ENCODE results near the gene RSAD2. TPM values are rescaled to one million over a fixed set of nuclear protein-coding genes. Genes with fewer than 3 reads are reported as not detected.

RSAD2 gene
- total and polyA plus RNA-seq, 2 donors (not counting 3 experiments of a cell fraction or from before 2014, with no cell fraction given) = 0.03 to 0.18 TPM

DNA sequence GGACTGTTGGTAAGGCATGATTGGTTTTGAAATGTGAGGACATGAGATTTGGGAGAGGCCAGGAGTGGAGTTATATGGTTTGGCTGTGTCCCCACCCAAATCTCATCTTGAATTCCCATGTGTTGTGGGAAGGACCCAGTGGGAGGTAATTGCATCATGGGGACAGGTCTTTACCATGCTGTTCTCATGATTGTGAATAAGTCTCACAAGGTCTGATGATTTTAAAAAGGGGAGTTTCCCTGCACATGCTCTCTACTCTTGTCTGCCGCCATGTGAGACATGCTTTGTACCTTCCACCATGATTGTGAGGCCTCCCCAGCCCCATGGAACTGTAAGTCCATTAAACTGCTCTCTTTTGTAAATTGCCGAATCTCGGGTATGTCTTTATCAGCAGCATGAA lies 17.3 kb upstream of the RSAD2 start:
- no peaks in the 10 kb centered on the region for H3K79me2 ChIP-seq (ENCODE audit: control insufficient read depth, insufficient read depth, low read length)
- no peaks in the 10 kb centered on the region for H3K9me1 ChIP-seq (replicated peaks; ENCODE audit: control insufficient read depth, extremely low read depth, insufficient read depth, low read length)
- POLR2A ChIA-PET = no interaction called here
- BruUV-seq (replicated peaks) = no TSS peak
- no peaks in the 10 kb centered on the region for H4K20me1 ChIP-seq (replicated peaks; ENCODE audit: control insufficient read depth, extremely low read depth, insufficient read depth, low read length)
- TF ChIP-seq CTCF (IDR thresholded peaks at IDR 0.05; ENCODE audit: extremely low read depth in 1 of 2, insufficient read depth in 1 of 2, low read depth in 1 of 2, low read length in 2 of 2) (no peak), FOS (IDR thresholded peaks at IDR 0.05; ENCODE audit: borderline replicate concordance, insufficient read depth, low read length) (no peak), MYC (IDR thresholded peaks at IDR 0.05; ENCODE audit: low read depth, low read length) (no peak), POLR2AphosphoS5 (IDR thresholded peaks at IDR 0.05; ENCODE audit: insufficient read depth, low read depth, low read length) (no peak), POLR2A (IDR thresholded peaks at IDR 0.05; ENCODE audit: low read depth, low read length) (no peak), EZH2 (IDR thresholded peaks at IDR 0.05; ENCODE audit: borderline replicate concordance, low read depth, low read length, severe bottlenecking) (no peak), JUN (IDR thresholded peaks at IDR 0.05; ENCODE audit: borderline replicate concordance, insufficient read depth, insufficient read length, low read depth) (no peak), GATA2 (IDR thresholded peaks at IDR 0.05; ENCODE audit: insufficient read depth, insufficient read length, low read depth, low read length) (no peak)
- TF ChIP-seq, protein P1, sequence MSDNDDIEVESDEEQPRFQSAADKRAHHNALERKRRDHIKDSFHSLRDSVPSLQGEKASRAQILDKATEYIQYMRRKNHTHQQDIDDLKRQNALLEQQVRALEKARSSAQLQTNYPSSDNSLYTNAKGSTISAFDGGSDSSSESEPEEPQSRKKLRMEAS (IDR thresholded peaks at IDR 0.05; ENCODE audit: insufficient read depth, insufficient read length) = no peak
- CTCF ChIA-PET = no interaction called here
- intact Hi-C loops (cut with micrococcal nuclease) = no loop called here
- no peak overlapping the region for H2AFZ ChIP-seq (ENCODE audit: low read depth, low read length)
- H3K9me3 ChIP-seq (replicated peaks; ENCODE audit: control insufficient read depth, insufficient read depth, low read length) = no peaks in the 10 kb centered on the region
- H3K27me3 ChIP-seq (ENCODE audit: control insufficient read depth in 2 of 2, insufficient read depth in 2 of 2, low read length in 2 of 2) = no peaks in the 10 kb centered on the region
- no peak overlapping the region for H3K27ac ChIP-seq (ENCODE audit: insufficient read depth, low read depth, low read length)
- no peak overlapping the region for H3K4me3 ChIP-seq (replicated peaks in 1 of 3; ENCODE audit: insufficient read depth in 1 of 3, low read depth in 1 of 3, low read length in 3 of 3)
- dilution Hi-C loops (cut with MboI; ENCODE audit: extremely low pct_ligation_motif_present, low sequenced_read_pairs) = no loop called here
- H3K4me1 ChIP-seq (ENCODE audit: control insufficient read depth, extremely low read depth, insufficient read depth, low read length) = no peaks in the 10 kb centered on the region
- FAIRE-seq = no peak
- H3K9ac ChIP-seq (replicated peaks; ENCODE audit: extremely low read depth, insufficient read depth, low read length) = no peak overlapping the region
- no peak overlapping the region for H3K4me2 ChIP-seq (ENCODE audit: insufficient read depth, low read length)
- DNase-seq (ENCODE audit: low read depth, low spot score) = no peak
- H3K36me3 ChIP-seq (ENCODE audit: control insufficient read depth in 2 of 2, extremely low read depth in 1 of 2, insufficient read depth in 2 of 2, low read length in 2 of 2) = no peaks in the 10 kb centered on the region
